Retina (tissue), 1 donor: ENCODE data around the gene COX7B.
"Not testable (repeated sequence)": the region's sequence is repeated elsewhere in the genome, so short reads cannot be mapped to it uniquely, and the experiment has no call there.

Experiments
- DNase-seq: peaks from one replicate; pipeline ENCODE4 v3.0.0-alpha.2; 2016

The COX7B gene

GRCh38 chrX:77899081-77899828 lies at the start of gene COX7B:
TSS of gene COX7B (plus strand) at chrX:77899468. CDS start at chrX:77899554, 86 bp downstream.
- peak; percentile 91 for DNase-seq

- DNase-seq = no peak
Measured at GRCh38 chrX:77875372-77875771, 23.9 kb upstream of the COX7B start.

- DNase-seq = not testable (repeated sequence)
Measured at GRCh38 chrX:77881418-77881817, 17.9 kb upstream of the COX7B start.

GRCh38 chrX:77892887-77893286 lies 6.4 kb upstream of the COX7B start:
- no peak for DNase-seq

GRCh38 chrX:77893713-77894112 lies 5.6 kb upstream of the COX7B start:
- no peak for DNase-seq

GRCh38 chrX:77894921-77895886 lies 4.1 kb upstream of the COX7B start, which contains the start of gene MAGT1:
TSS of gene MAGT1 (minus strand) at chrX:77895435. CDS start at chrX:77895410, 25 bp downstream.
- DNase-seq = peak; percentile 89

GRCh38 chrX:77900688-77901087 lies 1.4 kb downstream of the COX7B start:
- no peak for DNase-seq

GRCh38 chrX:77901506-77901905 lies 2.2 kb downstream of the COX7B start:
- no peak for DNase-seq

GRCh38 chrX:77910108-77910840 lies 11.0 kb downstream of the COX7B start, which contains the start of gene ATP7A:
TSS of gene ATP7A (plus strand) at chrX:77910693. CDS start at chrX:77971642, 60,949 bp downstream.
- peak; percentile 81 for DNase-seq

- DNase-seq = no peak
Measured at GRCh38 chrX:77917294-77917933, 18.1 kb downstream of the COX7B start.

GRCh38 chrX:77918568-77918967 lies 19.3 kb downstream of the COX7B start:
- no peak for DNase-seq

GRCh38 chrX:77919370-77919769 lies 20.1 kb downstream of the COX7B start:
- DNase-seq = not testable (repeated sequence)

GRCh38 chrX:77922787-77923186 lies 23.5 kb downstream of the COX7B start:
- no peak for DNase-seq

- DNase-seq = no peak
Measured at GRCh38 chrX:77924320-77924859, 25.1 kb downstream of the COX7B start.

GRCh38 chrX:77925764-77926163 lies 26.5 kb downstream of the COX7B start:
- DNase-seq = no peak

GRCh38 chrX:77930581-77930980 lies 31.3 kb downstream of the COX7B start:
- no peak for DNase-seq

- no peak for DNase-seq
Measured at GRCh38 chrX:77935886-77936285, 36.6 kb downstream of the COX7B start.

GRCh38 chrX:77936299-77936698 lies 37.0 kb downstream of the COX7B start:
- DNase-seq = no peak

GRCh38 chrX:77937291-77937690 lies 38.0 kb downstream of the COX7B start:
- no peak for DNase-seq

GRCh38 chrX:77938083-77938680 lies 38.9 kb downstream of the COX7B start:
- DNase-seq = no peak

- not testable (repeated sequence) for DNase-seq
Measured at GRCh38 chrX:77945031-77945430, 45.8 kb downstream of the COX7B start.
